Measurements from ENCODE around the gene ATP6V1G3.

DNA sequence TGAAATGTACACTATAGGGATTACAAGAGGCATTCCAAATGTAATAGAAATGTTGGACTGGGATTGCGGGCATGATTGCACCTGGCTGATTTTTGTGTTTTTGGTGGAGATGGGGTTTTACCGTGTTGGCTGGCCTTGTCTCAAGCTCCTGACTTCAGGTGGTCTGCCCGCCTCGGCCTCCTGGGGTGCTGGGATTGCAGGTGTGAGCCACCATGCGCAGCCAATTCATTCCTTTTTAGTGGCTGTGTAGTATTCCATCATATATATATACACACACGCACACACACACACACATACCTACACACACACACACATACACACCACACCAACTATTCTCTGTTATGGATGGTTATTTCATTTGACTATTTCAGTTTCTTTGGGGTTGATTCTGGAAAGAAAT, 4.7 kb upstream of the ATP6V1G3 start:
- TF ChIP-seq CTCF (IDR thresholded peaks at IDR 0.05) (no peak), POLR2AphosphoS5 (IDR thresholded peaks at IDR 0.05) (no peak), POLR2A (IDR thresholded peaks at IDR 0.05) (no peak), EP300 (IDR thresholded peaks at IDR 0.05) (no peak)
